Astrocyte of the cerebellum (primary cell): ENCODE results near the gene UTP14C.

Experiments used
- DNase-seq: peaks from one replicate; pipeline ENCODE4 v3.0.0-alpha.2; 2011; ENCODE audit warnings: low read depth
- H3K4me3 ChIP-seq: 2 replicates; pipeline ENCODE4 v1.5.1; 2011; ENCODE audit warnings: mild to moderate bottlenecking, low read depth, low read length, moderate library complexity
- CTCF ChIP-seq: IDR thresholded peaks from 2 replicates; pipeline ENCODE4 v1.5.1; 2012; ENCODE audit warnings: low read length, low read depth, moderate library complexity, mild to moderate bottlenecking; ENCODE audit errors: missing control alignments
- in situ Hi-C: cut with HindIII; loops from 2 replicates; pipeline ENCODE4 v1.10.0; 2017; ENCODE audit warnings: low sequenced_read_pairs

UTP14C gene

DNA sequence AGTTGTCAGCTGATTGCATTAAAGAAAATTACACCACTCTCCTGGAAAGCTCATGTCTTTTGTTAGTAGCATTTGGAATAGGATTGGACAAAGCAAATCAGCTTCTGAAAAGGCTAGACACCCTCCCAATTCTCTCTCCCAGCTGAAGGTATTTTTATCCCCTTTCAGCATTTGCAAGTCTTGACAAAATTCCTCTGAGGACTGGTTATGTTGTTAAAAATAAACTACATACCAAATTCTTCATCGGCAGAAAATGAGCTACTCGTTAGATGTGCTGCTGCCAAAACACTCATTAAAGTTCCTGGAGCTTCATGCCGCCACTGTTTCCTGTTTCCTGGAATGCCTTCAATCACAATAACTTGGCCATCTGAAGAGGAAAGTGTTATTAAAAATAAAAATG, 37.1 kb downstream of the UTP14C start:
- no peak for DNase-seq
- H3K4me3 ChIP-seq, result no peak overlapping the region
- in situ Hi-C loops, result no loop called here
- TF ChIP-seq CTCF, result no peak

DNA sequence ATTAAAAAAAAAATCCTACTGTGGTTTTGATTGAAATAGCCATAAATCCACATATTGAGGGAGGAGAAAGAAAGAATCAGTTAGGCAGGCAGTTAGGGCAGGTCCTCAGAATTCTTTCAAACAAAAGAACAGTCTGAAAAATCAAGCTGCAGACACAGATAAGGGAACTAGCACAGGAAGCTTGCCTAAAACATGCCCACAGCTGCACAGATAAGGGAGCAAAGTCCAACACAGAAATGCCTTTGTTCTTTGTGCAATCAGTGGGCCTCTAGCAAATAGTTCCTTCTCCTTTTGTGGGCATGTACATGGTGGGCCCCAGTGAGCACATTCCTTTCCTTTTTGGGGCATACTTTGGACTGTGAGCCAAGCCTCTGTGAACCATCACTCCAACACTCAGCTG, 42.7 kb downstream of the UTP14C start:
- TF ChIP-seq CTCF, result no peak
- DNase-seq, result no peak
- in situ Hi-C loops, result no loop called here
- H3K4me3 ChIP-seq, result no peak overlapping the region

DNA sequence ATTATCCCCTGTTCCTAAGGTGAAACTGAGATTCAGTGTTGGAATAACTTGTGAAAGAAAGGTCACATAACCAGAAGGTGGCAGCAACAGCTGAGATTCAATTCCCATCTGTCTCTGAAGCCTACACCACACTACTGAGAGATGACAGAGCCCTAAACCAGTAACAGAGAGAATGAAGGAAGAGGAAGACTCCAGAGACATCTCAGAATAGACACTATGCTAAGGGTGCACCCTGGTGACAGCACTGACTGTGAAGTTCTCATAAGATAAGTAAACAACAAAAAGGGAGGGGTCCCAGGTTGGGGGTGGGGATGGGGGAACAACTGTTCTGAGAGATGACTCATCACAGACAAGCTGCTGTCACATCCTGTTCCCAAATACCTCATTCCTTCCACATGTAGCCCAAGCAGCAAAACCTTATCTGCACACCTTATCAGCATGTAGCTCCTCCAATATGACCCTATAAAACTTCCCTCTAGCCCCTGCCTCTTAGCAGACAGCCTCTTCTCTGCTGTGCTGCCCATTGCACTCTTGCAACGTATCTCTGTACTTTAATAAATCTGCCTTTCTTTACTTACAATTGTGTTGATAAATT, 46.5 kb downstream of the UTP14C start:
- TF ChIP-seq CTCF, result peak; percentile 14
- in situ Hi-C loops, result no loop called here
- H3K4me3 ChIP-seq, result no peak overlapping the region
- no peak for DNase-seq
